ENCODE data around the gene BNC2. TPM values are rescaled to one million over a fixed set of nuclear protein-coding genes. Genes with fewer than 3 reads are reported as not detected.

The BNC2 gene
- total and polyA plus RNA-seq, 2 of the 4 experiments (the other 2 are of a cell fraction): 15.5 to 45.2 TPM

- Histone ChIP-seq H3K56ac (ENCODE audit: extremely low read depth, insufficient read depth, low read length) (no peak overlapping the region), H3K27ac (ENCODE audit: insufficient read depth, low read length) (peak overlapping the region; percentile 13; the same call in 1 of the 2 replicates), H3K14ac (replicated peaks; ENCODE audit: low read depth, low read length) (no peak overlapping the region), H3K36me3 (ENCODE audit: control insufficient read depth, insufficient read depth, low read length) (no peaks in the 10 kb centered on the region), H3K4ac (ENCODE audit: low read depth, low read length) (no peak overlapping the region), H3K18ac (ENCODE audit: low read depth, low read length) (no peak overlapping the region), H3K4me1 (ENCODE audit: control insufficient read depth, insufficient read depth, low read length) (peaks cover 10% of the 10 kb centered on the region), H4K5ac (ENCODE audit: low read depth, low read length) (no peak overlapping the region), H3K9ac (ENCODE audit: low read depth, low read length) (no peak overlapping the region), H3K23ac (ENCODE audit: low read depth, low read length) (no peak overlapping the region; the same call in 1 of the 2 replicates), H4K91ac (ENCODE audit: insufficient read depth, low read depth, low read length) (no peak overlapping the region), H3K9me3 (ENCODE audit: control insufficient read depth, insufficient read depth, low read length) (no peaks in the 10 kb centered on the region; the same call in 1 of the 2 replicates), H3K27me3 (ENCODE audit: control insufficient read depth, insufficient read depth, low read length) (no peaks in the 10 kb centered on the region), H3K79me1 (ENCODE audit: low read depth in 1 of 2, low read length in 2 of 2) (no peaks in the 10 kb centered on the region), H2AK9ac (replicated peaks; ENCODE audit: low read depth, low read length, poor library complexity) (no peak overlapping the region), H2BK120ac (ENCODE audit: low read depth, low read length) (no peak overlapping the region), H2AFZ (replicated peaks; ENCODE audit: low read length, poor library complexity) (no peak overlapping the region), H4K20me1 (ENCODE audit: insufficient read depth, low read length) (no peaks in the 10 kb centered on the region), H3K4me2 (ENCODE audit: low read depth, low read length) (no peak overlapping the region), H2BK20ac (ENCODE audit: low read depth, low read length) (no peak overlapping the region), H2AK5ac (ENCODE audit: low read depth, low read length) (no peak overlapping the region), H3K4me3 (ENCODE audit: insufficient read depth, low read depth, low read length) (no peak overlapping the region), H2BK5ac (ENCODE audit: low read depth, low read length, poor library complexity, severe bottlenecking) (no peak overlapping the region), H3K9me1 (ENCODE audit: insufficient read depth, low read length) (peaks cover 6% of the 10 kb centered on the region; the same call in 1 of the 2 replicates), H4K8ac (ENCODE audit: low read depth in 2 of 2, low read length in 2 of 2) (no peak overlapping the region), H2BK15ac (ENCODE audit: low read depth, low read length) (no peak overlapping the region)
- intact Hi-C loops (cut with micrococcal nuclease): no loop called here
- CTCF ChIA-PET: interaction anchor here (0.5 to 0.6 kb wide), 2 partner anchors 133 to 146 kb away, joined by 3 to 4 read pairs; no protein-coding TSS in a partner anchor
- in situ Hi-C loops (cut with MboI; ENCODE audit: low sequenced_read_pairs): no loop called here
- WGBS, 2 experiments (ENCODE audit: extremely low coverage in 2 of 2, insufficient read length in 1 of 2): no CpG with 5 or more reads among the region's 5 CpGs
- POLR2A ChIA-PET (ENCODE audit: unreplicated experiment): interaction anchor here (0.6 kb wide), 1 partner anchor 28 kb away, joined by 3 read pairs; no protein-coding TSS in a partner anchor
- DNase-seq (peak; percentile 98), ATAC-seq (ENCODE audit: low read depth) (peak; percentile 94)
- TF ChIP-seq MAFK (IDR thresholded peaks at IDR 0.05; ENCODE audit: low read depth, low read length): 0 out of 2 replicates have a peak, but pooled peaks have one; percentile 22
- TF ChIP-seq RFX5 (IDR thresholded peaks at IDR 0.05; ENCODE audit: low read depth, low read length): 0 out of 2 replicates have a peak, but pooled peaks have one; percentile 2
- no peak; the same call in 1 of the 2 replicates for TF ChIP-seq BHLHE40 (IDR thresholded peaks at IDR 0.05; ENCODE audit: low read depth, low read length)
- TF ChIP-seq NFE2L2 (IDR thresholded peaks at IDR 0.05; ENCODE audit: low read depth, low read length): peak; percentile 12; the same call in 1 of the 2 replicates
- peak; percentile 90 for TF ChIP-seq CEBPB (IDR thresholded peaks at IDR 0.05; ENCODE audit: low read depth, low read length)
- TF ChIP-seq CHD1 (IDR thresholded peaks at IDR 0.05; ENCODE audit: low read depth, low read length): no peak
- no TSS peak for BruUV-seq (replicated peaks)
- dilution Hi-C loops (cut with HindIII; ENCODE audit: low sequenced_read_pairs, unreplicated experiment): no loop called here
These were observed 14.6 kb upstream of the BNC2 start for GRCh38 chr9:16884952-16885513.
